Calu3 (cell line): ENCODE results near the gene ZNF683. TPM values are rescaled to one million over a fixed set of nuclear protein-coding genes. Genes with fewer than 3 reads are reported as not detected.

ENCODE experiments used
- BruUV-seq: library from RNA; stranded (reverse); fragments of 400-500 nt; replicated peaks from 2 replicates; lab custom pipeline; 2021; lab: Mats Ljungman, UMichigan
- CTCF ChIA-PET: fragments of 300-600 bp; sonication (Branson Sonifier 250); formaldehyde crosslinking; loops from one replicate; lab custom pipeline; 2022; ENCODE audit warnings: antibody characterized with exemption; lab: Charles Lee
- DNase-seq: peaks from one replicate; pipeline ENCODE4 v3.0.0; 2022
- H3K27ac Mint-ChIP-seq: one replicate; pipeline ENCODE4 v1.8.0; 2022; ENCODE audit warnings: mixed read lengths; ENCODE audit not compliant: unreplicated experiment
- H3K27me3 Mint-ChIP-seq: one replicate; pipeline ENCODE4 v1.8.0; 2022; ENCODE audit warnings: mixed read lengths; ENCODE audit not compliant: unreplicated experiment
- H3K36me3 Mint-ChIP-seq: one replicate; pipeline ENCODE4 v1.8.0; 2022; ENCODE audit warnings: mild to moderate bottlenecking, moderate library complexity, mixed read lengths; ENCODE audit not compliant: insufficient read depth, unreplicated experiment
- H3K4me1 Mint-ChIP-seq: one replicate; pipeline ENCODE4 v1.8.0; 2022; ENCODE audit warnings: mild to moderate bottlenecking, low read depth, mixed read lengths; ENCODE audit not compliant: unreplicated experiment
- H3K4me3 Mint-ChIP-seq: one replicate; pipeline ENCODE4 v1.8.0; 2022; ENCODE audit warnings: mild to moderate bottlenecking, low read depth, moderate library complexity, mixed read lengths; ENCODE audit not compliant: unreplicated experiment
- H3K9me3 Mint-ChIP-seq: one replicate; pipeline ENCODE4 v1.8.0; 2022; ENCODE audit warnings: low read depth, mixed read lengths; ENCODE audit not compliant: unreplicated experiment
- CTCF ChIP-seq: fragments of 200-600 bp; IDR thresholded peaks from one replicate; pipeline ENCODE4 v1.8.0; 2022; ENCODE audit warnings: antibody characterized with exemption; ENCODE audit not compliant: unreplicated experiment
- intact Hi-C: fragments of 100-400 bp; cut with micrococcal nuclease; formaldehyde crosslinking; loops from one replicate; pipeline ENCODE4 v1.10.0; 2022; ENCODE audit not compliant: unreplicated experiment
- total RNA-seq: library from RNA; stranded (reverse); gene quantifications from 2 replicates; pipeline ENCODE4 v1.2.3, GENCODE V29; 2022

The ZNF683 gene
- total RNA-seq, 1 experiment from 2014 or later = not detected

- CTCF ChIA-PET = no interaction called here
- H3K36me3 Mint-ChIP-seq = no peaks in the 10 kb centered on the region
- TF ChIP-seq CTCF = no peak
Measured at GRCh38 chr1:26345718-26346117, 26.8 kb downstream of the ZNF683 start.

DNA sequence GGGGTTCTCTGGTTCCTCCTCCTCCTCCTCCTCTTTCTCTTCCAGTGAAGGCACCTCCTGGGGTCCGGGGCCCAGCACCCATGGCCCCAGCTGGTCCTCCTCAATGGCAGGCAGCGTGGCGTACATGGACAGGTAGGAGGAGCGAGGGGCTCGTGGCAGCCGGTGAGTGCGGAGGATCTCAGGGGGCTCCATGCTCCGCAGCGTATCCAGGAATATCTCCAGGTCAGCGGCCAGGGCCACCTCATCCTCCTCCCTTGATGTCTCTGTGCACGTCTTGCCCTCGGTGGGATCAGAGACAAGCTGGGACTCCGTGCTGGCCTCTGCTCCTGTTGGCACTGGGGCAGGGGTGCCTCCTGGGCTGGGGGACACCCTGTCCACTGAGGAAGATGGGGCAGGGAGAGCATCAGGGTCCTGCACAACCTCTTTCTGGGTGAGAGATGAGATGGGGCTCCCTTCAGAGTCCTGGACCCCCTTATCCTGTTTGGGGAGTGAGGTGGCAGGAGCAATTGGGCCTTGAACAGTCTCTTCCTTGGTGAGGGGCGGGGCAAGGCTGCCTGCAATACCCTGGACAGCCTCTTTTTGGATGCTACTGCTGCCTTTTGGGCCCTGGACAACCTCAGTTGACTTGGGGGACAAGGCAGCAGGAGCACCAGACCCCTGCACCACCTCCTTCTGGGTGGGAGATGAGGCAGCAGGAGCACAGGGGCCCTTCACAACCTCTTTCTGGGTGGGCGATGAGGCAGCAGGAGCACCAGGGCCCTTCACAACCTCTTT lies 28.2 kb downstream of the ZNF683 start:
- no peaks in the 10 kb centered on the region for H3K27me3 Mint-ChIP-seq
- intact Hi-C loops = no loop called here
- DNase-seq = no peak
- CTCF ChIA-PET = interaction anchor here (0.9 kb wide), 1 partner anchor 14 kb away, joined by 3 read pairs; no protein-coding TSS in a partner anchor
- H3K4me1 Mint-ChIP-seq = no peaks in the 10 kb centered on the region
- no peaks in the 10 kb centered on the region for H3K36me3 Mint-ChIP-seq
- no peaks in the 10 kb centered on the region for H3K9me3 Mint-ChIP-seq
- no TSS peak for BruUV-seq
- H3K4me3 Mint-ChIP-seq = no peak overlapping the region
- no peak overlapping the region for H3K27ac Mint-ChIP-seq
- TF ChIP-seq CTCF = no peak

More at GRCh38 chr1:26345718-26346117, 26.8 kb downstream of the ZNF683 start:
- intact Hi-C loops = no loop called here
- DNase-seq = no peak
- Mint-ChIP-seq H3K27me3 (no peaks in the 10 kb centered on the region), H3K9me3 (no peaks in the 10 kb centered on the region), H3K4me3 (no peak overlapping the region), H3K27ac (no peak overlapping the region), H3K4me1 (peaks cover under 1% of the 10 kb centered on the region)
- BruUV-seq = no TSS peak

GRCh38 chr1:26340047-26340481 lies 32.5 kb downstream of the ZNF683 start:
- TF ChIP-seq CTCF = no peak
- Mint-ChIP-seq H3K4me1 (no peaks in the 10 kb centered on the region), H3K27ac (no peak overlapping the region), H3K4me3 (no peak overlapping the region), H3K36me3 (no peaks in the 10 kb centered on the region), H3K27me3 (no peaks in the 10 kb centered on the region), H3K9me3 (no peaks in the 10 kb centered on the region)
- intact Hi-C loops = no loop called here
- no TSS peak for BruUV-seq
- CTCF ChIA-PET = no interaction called here
- no peak for DNase-seq

DNA sequence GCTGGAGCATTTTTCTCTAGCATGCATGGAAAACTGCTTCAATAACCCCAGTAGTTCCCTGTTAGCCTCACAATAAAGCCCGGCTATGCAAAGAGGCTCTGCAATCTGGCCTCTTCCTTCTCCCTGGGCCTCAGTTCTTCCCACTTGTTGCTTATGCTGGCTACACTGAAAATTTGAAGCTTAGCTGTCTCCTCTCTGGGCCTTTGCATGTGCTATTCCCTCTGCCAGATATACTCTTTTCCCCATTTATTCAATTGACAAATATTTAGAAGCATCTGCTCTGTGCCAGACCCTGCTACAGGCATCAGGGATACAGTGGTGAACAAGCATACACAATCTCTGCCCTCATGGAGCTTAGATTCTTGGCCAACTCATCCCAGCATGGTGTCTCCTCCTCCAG lies 33.9 kb downstream of the ZNF683 start:
- intact Hi-C loops = no loop called here
- TF ChIP-seq CTCF = no peak
- no peak for DNase-seq
- Mint-ChIP-seq H3K27me3 (no peaks in the 10 kb centered on the region), H3K27ac (no peak overlapping the region), H3K36me3 (no peaks in the 10 kb centered on the region), H3K4me3 (no peak overlapping the region), H3K9me3 (no peaks in the 10 kb centered on the region), H3K4me1 (no peaks in the 10 kb centered on the region)
- BruUV-seq = no TSS peak
- CTCF ChIA-PET = no interaction called here
